ENCODE results near the gene DIPK1B.
A peak's percentile ranks its signal among the peaks of the same experiment; 100 is the strongest.

DIPK1B gene

DNA sequence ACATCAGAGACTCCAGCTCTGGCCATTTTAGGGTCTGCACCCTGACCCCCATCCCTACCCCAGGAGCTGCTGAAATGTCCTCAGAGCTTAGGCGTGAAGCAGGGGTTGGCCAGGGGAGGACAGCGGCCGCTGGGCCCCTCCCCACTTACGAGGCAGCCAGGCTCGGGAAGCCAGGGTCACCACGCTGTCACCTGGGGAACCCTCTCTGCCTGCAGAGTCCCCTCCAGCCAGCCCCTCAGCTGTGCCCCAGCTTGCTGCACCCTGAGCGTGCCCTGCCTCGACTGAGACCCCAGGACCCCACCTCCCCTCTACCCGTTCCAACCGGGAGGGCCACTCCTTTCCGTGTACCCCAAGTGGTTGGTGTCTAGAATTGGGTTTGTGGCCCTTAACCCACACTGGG is 27.7 kb downstream of the DIPK1B start:
- DNase-seq, result no peak

- DNase-seq, result no peak
Measured at GRCh38 chr9:136740491-136740890, 28.1 kb downstream of the DIPK1B start.

DNA sequence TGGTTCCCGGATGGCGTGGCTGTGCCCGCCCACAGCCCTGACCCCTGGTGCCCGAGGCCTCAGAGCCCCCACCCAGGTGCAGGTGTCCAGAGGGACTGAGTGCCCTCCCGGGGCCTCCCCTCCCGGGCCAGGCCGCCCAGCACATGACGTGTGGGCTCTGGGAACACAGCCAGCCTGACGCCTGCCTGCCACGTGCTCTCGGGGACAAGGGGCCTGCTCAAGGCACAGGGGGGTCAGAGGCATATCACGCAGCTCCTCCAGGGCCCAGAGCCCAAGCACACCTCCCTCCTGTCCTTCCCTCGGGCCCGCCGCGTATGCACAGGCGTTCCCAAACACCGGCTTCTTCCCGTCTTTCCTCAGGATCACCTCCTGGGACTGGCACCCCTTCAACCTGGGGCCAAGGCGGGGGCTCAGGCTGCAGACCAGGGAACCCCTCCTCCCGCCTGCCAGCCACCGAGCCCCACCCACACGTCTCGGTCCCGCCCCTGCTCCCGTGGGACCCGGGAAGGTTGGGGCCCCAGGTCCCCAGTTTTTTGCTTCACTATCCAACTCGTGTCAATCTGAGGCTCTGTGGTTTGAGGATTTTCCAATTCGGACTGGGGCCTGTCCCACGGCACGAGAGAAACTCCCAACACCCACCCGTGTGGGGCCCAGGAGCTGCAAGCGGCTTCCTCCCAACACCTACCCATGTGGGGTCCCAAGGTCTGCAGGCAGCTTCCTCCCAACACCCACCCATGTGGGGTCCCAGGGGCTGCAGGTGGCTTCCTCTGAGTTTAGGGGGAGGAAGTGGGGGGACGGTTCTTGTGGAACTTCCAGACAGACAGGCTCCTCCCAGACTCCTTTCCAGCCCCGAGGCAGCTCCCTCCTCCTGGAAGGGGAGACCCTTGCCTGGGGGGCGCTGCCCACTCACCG is 28.9 kb downstream of the DIPK1B start:
- DNase-seq, result peak in 1 of 3 experiments; percentile 37

- peak in 2 of 3 experiments; percentile 62 to 75 for DNase-seq
Measured at GRCh38 chr9:136741883-136742571, 29.7 kb downstream of the DIPK1B start.

- DNase-seq, result peak in 2 of 3 experiments; percentile 77 to 87
Measured at GRCh38 chr9:136742591-136743391, 30.4 kb downstream of the DIPK1B start, which contains the start of gene LCN10. LCN10 (minus strand) TSS chr9:136742940; CDS start chr9:136742903, 37 bp downstream.

DNA sequence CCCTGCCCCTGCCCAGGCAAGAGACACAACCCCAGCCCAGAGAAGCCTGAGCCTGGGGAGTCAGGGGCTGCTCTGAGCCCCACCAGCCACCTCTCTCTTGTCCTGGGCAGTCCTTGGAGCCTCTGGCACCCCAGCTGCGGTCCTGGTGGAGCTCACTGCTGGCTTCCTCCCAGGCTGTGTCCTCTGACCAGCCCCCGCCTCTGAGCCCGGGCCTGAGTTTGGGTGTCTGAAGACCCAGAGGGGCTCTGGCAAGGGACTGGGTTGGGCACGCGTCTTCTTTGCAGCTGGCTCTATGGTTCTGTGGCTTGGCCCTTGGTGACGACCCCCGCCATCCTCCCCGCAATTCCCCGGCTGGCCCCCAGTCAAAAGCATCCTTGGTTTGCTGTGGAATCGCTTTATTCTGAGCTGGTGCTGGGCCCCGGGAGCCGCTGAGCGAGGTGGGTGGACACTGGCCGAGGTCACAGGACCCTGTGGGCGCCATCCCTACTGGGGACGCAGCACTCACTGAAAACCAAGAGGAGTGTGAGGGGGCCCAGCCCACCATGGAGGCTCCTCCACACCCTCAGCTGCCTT is 31.4 kb downstream of the DIPK1B start:
- DNase-seq, result no peak

GRCh38 chr9:136744773-136745172 is 32.4 kb downstream of the DIPK1B start:
- no peak for DNase-seq

- DNase-seq, result no peak
Measured at GRCh38 chr9:136745389-136746154, 33.2 kb downstream of the DIPK1B start.

DNA sequence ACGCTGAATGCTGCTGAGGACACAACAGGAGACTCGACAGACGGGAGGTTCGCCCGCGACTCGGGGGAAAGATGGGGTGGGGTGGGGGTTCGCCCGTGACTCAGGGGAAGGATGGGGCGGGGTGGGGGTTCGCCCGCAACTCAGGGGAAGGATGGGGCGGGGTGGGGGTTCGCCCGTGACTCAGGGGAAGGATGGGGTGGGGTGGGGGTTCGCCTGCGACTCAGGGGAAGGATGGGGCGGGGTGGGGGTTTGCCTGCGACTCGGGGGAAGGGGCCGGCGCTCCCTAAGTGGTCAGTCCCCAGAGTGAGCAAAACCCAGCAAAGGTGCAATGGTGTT is 33.8 kb downstream of the DIPK1B start:
- no peak for DNase-seq

GRCh38 chr9:136746621-136747020 is 34.2 kb downstream of the DIPK1B start:
- no peak for DNase-seq

DNA sequence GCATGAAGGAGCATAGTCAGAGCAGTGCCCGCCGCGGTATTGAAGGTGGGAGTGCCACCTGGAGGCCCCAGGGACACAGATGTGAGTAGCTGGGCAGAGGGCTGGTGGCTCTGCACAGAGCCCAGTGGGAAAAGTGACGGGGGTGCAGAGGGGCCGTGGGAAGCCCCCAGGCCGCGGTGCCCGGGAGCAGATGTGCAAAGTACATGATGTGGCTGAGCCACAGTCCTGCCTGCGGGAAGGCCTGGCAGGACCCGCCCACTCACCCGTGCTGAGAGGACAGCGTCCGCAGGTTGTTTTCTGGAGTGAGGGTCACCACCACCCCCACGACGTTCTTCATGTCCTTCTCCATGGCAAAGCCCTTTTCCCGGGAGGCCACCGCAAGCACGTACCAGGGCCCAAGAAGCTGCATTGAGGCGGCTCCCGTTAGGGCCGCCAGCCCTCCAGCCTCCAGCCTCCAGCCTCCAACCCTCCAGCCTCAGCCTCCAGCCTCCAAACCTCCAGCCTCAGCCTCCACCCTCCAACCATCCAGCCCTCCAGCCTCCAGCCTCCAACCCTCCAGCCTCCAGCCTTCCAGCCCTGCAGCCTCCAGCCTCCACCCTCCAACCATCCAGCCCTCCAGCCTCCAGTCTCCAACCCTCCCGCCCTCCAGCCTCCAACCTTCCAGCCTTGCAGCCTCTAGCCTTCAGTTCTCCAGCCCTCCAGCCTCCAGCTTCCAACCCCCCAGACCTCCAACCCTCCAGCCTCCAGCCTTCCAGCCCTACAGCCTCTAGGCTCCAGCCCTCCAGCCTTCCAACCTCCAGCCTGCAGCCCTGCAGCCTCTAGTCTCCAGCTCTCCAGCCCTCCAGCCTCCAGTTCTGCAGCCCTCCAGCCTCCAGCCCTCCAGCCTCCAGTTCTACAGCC is 35.0 kb downstream of the DIPK1B start:
- DNase-seq, result no peak

DNA sequence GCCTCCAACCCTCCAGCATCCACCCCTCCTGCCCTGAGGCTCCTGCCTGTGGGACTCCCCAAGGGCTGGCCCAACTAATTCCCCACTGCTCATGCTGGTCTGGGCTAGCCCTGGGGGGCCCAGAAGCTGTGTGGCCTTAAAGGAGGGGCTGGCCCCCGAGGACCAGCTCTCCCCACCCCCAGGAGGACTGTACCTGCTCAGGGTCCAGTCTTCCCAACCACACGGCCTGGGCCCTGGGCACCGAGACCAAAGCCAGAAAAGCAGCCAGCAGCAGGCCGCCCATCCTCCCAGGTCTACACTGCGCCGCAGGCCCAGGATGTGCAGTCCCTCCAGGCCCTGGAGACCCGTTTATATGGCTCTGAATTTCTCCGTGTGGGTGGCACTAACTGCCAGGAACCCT is 35.8 kb downstream of the DIPK1B start, which contains the start of gene LCN6:
Gene LCN6, minus strand, starts transcription at position 325 of the 400 bp plus-strand sequence. Its CDS starts 42 bp downstream, at position 283.
- DNase-seq, result no peak

DNA sequence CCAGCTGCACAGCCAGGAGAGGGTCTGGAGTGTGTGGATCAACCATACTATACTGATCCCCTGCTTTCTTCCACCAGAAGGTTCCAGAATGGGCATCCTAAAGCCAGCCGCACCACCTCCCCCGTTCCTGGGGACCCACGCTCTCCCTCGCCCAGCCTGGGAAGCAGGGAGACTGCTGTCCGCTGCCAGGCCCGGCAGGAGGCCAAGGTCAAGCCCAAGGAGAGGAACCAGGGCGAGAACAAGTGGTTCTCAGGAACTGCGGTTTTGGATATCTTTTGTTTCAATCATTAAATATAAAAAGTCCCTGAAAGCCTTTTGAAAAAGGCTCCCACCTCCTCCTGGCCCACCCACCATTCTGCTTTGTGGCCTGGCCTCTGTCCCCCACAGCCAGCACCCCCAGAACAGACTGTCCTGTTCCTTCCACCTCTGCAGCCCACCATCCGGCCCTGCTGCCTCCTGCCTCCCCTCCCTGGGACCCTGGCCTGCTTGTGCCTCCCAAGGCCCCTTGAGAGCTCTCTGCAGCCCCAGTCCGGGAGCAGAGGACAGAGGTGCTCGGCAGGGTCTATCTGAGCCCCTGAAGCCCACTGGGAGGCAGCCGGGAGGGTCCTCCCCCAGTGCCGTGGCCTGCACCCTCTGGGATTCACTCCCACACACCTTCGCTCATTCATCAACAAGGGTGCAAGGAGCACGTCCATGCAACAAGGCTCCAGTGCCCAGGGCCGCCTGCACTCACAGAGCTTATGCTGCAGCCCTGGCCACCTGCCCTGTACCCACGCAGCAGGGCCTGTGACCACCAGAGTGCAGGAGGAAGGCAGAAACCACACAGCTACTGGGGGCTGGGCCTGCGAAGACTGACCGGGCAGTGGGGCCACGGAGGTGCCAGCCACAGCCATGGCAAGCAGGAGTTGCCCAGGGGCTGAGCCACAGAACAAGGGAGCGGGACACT is 36.6 kb downstream of the DIPK1B start:
- DNase-seq, result no peak

- no peak for DNase-seq
Measured at GRCh38 chr9:136750526-136750925, 38.2 kb downstream of the DIPK1B start.

- no peak for DNase-seq
Measured at GRCh38 chr9:136751244-136751643, 38.9 kb downstream of the DIPK1B start.

- no peak for DNase-seq
Measured at GRCh38 chr9:136751814-136752213, 39.4 kb downstream of the DIPK1B start.

GRCh38 chr9:136753371-136754058 is 41.1 kb downstream of the DIPK1B start:
- DNase-seq, result no peak

DNA sequence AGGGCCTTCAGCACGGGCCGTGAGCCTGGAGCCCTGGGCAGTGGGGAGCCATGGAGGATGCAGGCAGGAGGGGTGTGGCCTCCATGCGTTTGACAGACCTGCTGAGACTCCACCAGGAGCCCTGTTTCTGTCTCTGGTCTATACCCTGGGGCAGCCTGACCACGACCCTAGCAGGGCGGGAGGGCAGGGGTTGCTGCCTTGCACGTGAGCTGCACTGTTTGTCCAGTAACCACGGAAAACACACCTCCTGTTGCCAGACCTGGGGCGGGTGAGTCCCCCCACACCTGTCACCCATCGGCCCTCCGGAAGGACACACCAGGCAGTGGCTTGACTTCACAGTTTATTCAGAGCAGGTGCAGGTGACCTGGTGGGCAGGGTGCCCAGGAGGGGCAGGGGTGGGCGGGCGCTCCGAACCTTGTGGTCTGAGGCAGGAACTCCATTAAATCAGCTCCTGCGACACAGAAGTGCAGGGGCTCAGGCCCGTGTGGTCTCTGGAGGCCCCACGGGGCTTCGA is 41.7 kb downstream of the DIPK1B start:
- DNase-seq, result peak in 2 of 3 experiments; percentile 61 to 84
